IMR-90 (cell line): Measurements from ENCODE around the gene LRP1B. TPM values are rescaled to one million over a fixed set of nuclear protein-coding genes. Genes with fewer than 3 reads are reported as not detected.

ENCODE experiments used
- ATAC-seq: fragments of 200-7000 bp; cut with Tn5 transposase; 2 replicates; pipeline ENCODE4 v1.9.1; 2020; ENCODE audit warnings: low read depth, mild to moderate bottlenecking, moderate library complexity
- BruUV-seq: library from RNA; stranded (reverse); fragments of 400-500 nt; replicated peaks from 2 replicates; lab custom pipeline; 2021; lab: Mats Ljungman, UMichigan
- CTCF ChIA-PET: fragments of 300-600 bp; formaldehyde crosslinking; extraction: SDS; loops from one replicate; lab custom pipeline; 2021; ENCODE audit warnings: antibody characterized with exemption; lab: Yijun Ruan, JAX
- POLR2A ChIA-PET: fragments of 300-600 bp; sonication (Branson Sonifier 250); formaldehyde crosslinking; loops from one replicate; lab custom pipeline; 2022; ENCODE audit warnings: antibody characterized with exemption; ENCODE audit not compliant: unreplicated experiment; lab: Charles Lee
- DNase-seq: peaks from one replicate; pipeline ENCODE4 v3.0.0; 2013
- H2AFZ ChIP-seq: replicated peaks from 2 replicates; pipeline ENCODE3; 2013; ENCODE audit warnings: low read length, mild to moderate bottlenecking; ENCODE audit not compliant: poor library complexity
- H2AK5ac ChIP-seq: 2 replicates; pipeline ENCODE4 v1.6.1; 2013; ENCODE audit warnings: low read depth, low read length, inconsistent platforms
- H2AK9ac ChIP-seq: replicated peaks from 2 replicates; pipeline ENCODE3; 2013; ENCODE audit warnings: mild to moderate bottlenecking, low read depth, low read length, moderate library complexity; ENCODE audit not compliant: poor library complexity
- H2BK120ac ChIP-seq: 2 replicates; pipeline ENCODE4 v1.6.1; 2013; ENCODE audit warnings: low read depth, low read length, inconsistent platforms
- H2BK15ac ChIP-seq: 3 replicates; pipeline ENCODE4 v1.6.1; 2013; ENCODE audit warnings: low read depth, low read length, inconsistent platforms
- H2BK20ac ChIP-seq: 2 replicates; pipeline ENCODE4 v1.6.1; 2013; ENCODE audit warnings: low read depth, mild to moderate bottlenecking, inconsistent platforms, low read length, moderate library complexity
- H2BK5ac ChIP-seq: 2 replicates; pipeline ENCODE4 v1.6.1; 2013; ENCODE audit warnings: mild to moderate bottlenecking, low read depth, low read length, inconsistent platforms; ENCODE audit not compliant: poor library complexity, severe bottlenecking
- H3K14ac ChIP-seq: replicated peaks from 2 replicates; pipeline ENCODE4 v1.6.1; 2013; ENCODE audit warnings: low read depth, low read length, inconsistent platforms
- H3K18ac ChIP-seq: 2 replicates; pipeline ENCODE4 v1.6.1; 2013; ENCODE audit warnings: low read depth, low read length, control low read depth
- H3K23ac ChIP-seq: 2 replicates; pipeline ENCODE4 v1.6.1; 2013; ENCODE audit warnings: low read depth, low read length, inconsistent platforms
- H3K27ac ChIP-seq: 2 replicates; pipeline ENCODE4 v1.5.1; 2013; ENCODE audit warnings: mild to moderate bottlenecking, control low read depth, low read length; ENCODE audit not compliant: insufficient read depth
- H3K27me3 ChIP-seq: 2 replicates; pipeline ENCODE4 v1.6.1; 2013; ENCODE audit warnings: low read length; ENCODE audit not compliant: control insufficient read depth, insufficient read depth
- H3K36me3 ChIP-seq: 2 replicates; pipeline ENCODE4 v1.6.1; 2013; ENCODE audit warnings: low read length, mixed read lengths; ENCODE audit not compliant: control insufficient read depth, insufficient read depth
- H3K4ac ChIP-seq: 2 replicates; pipeline ENCODE4 v1.6.1; 2013; ENCODE audit warnings: low read depth, low read length, inconsistent platforms
- H3K4me1 ChIP-seq: 2 replicates; pipeline ENCODE4 v1.6.1; 2013; ENCODE audit warnings: low read length, mixed read lengths; ENCODE audit not compliant: control insufficient read depth, insufficient read depth
- H3K4me2 ChIP-seq: 2 replicates; pipeline ENCODE4 v1.6.1; 2013; ENCODE audit warnings: low read depth, mild to moderate bottlenecking, control low read depth, low read length, moderate library complexity
- H3K4me3 ChIP-seq: 2 replicates; pipeline ENCODE4 v1.5.1; 2013; ENCODE audit warnings: low read depth, mild to moderate bottlenecking, control low read depth, low read length, moderate library complexity; ENCODE audit not compliant: insufficient read depth
- H3K56ac ChIP-seq: 2 replicates; pipeline ENCODE4 v1.6.1; 2013; ENCODE audit warnings: low read length, inconsistent platforms; ENCODE audit not compliant: insufficient read depth; ENCODE audit errors: extremely low read depth
- H3K79me1 ChIP-seq, 2 experiments: 2 replicates each; pipeline ENCODE4 v1.6.1; 2013; ENCODE audit warnings: low read length in 2 of 2, inconsistent platforms in 1 of 2, low read depth in 1 of 2
- H3K9ac ChIP-seq: 2 replicates; pipeline ENCODE4 v1.6.1; 2013; ENCODE audit warnings: low read depth, low read length, control low read depth
- H3K9me1 ChIP-seq: 2 replicates; pipeline ENCODE4 v1.6.1; 2013; ENCODE audit warnings: low read length, inconsistent platforms; ENCODE audit not compliant: insufficient read depth
- H3K9me3 ChIP-seq: 2 replicates; pipeline ENCODE4 v1.6.1; 2013; ENCODE audit warnings: low read length; ENCODE audit not compliant: control insufficient read depth, insufficient read depth
- H4K20me1 ChIP-seq: 2 replicates; pipeline ENCODE4 v1.6.1; 2013; ENCODE audit warnings: low read length, inconsistent platforms; ENCODE audit not compliant: insufficient read depth
- H4K5ac ChIP-seq: 2 replicates; pipeline ENCODE4 v1.6.1; 2013; ENCODE audit warnings: mild to moderate bottlenecking, low read depth, low read length, control low read depth
- H4K8ac ChIP-seq, 2 experiments: 2 replicates each; pipeline ENCODE4 v1.6.1; 2013; ENCODE audit warnings: low read depth in 2 of 2, low read length in 2 of 2, control low read depth in 1 of 2, inconsistent platforms in 1 of 2
- H4K91ac ChIP-seq: 2 replicates; pipeline ENCODE4 v1.6.1; 2013; ENCODE audit warnings: low read depth, low read length, inconsistent platforms; ENCODE audit not compliant: insufficient read depth
- CHD1 ChIP-seq: IDR thresholded peaks from 2 replicates; pipeline ENCODE4 v1.6.1; 2012; ENCODE audit warnings: low read depth, low read length, improper control_type of control experiment
- MAZ ChIP-seq: IDR thresholded peaks from 2 replicates; pipeline ENCODE4 v1.6.1; 2012; ENCODE audit warnings: low read depth, mild to moderate bottlenecking, low read length, improper control_type of control experiment, moderate library complexity, borderline replicate concordance
- MXI1 ChIP-seq: IDR thresholded peaks from 2 replicates; pipeline ENCODE4 v1.6.1; 2012; ENCODE audit warnings: low read depth, mild to moderate bottlenecking, low read length, moderate library complexity, borderline replicate concordance
- NFE2L2 ChIP-seq: fragments of 150-350 bp; IDR thresholded peaks from 2 replicates; pipeline ENCODE4 v1.6.1; 2016; ENCODE audit warnings: low read depth, mild to moderate bottlenecking, low read length
- POLR2A ChIP-seq: IDR thresholded peaks from 2 replicates; pipeline ENCODE4 v1.6.1; 2012; ENCODE audit warnings: mild to moderate bottlenecking, low read depth, low read length
- RAD21 ChIP-seq: IDR thresholded peaks from 2 replicates; pipeline ENCODE4 v1.6.1; 2012; ENCODE audit warnings: low read length, improper control_type of control experiment
- RCOR1 ChIP-seq: IDR thresholded peaks from 2 replicates; pipeline ENCODE4 v1.6.1; 2012; ENCODE audit warnings: mild to moderate bottlenecking, low read length, improper control_type of control experiment; ENCODE audit not compliant: insufficient replicate concordance
- SMC3 ChIP-seq: fragments of 150-350 bp; IDR thresholded peaks from 2 replicates; pipeline ENCODE4 v1.6.1; 2016; ENCODE audit warnings: low read depth, mild to moderate bottlenecking, antibody characterized with exemption, low read length, moderate library complexity
- WGBS, 2 experiments: methylation state at CpG; one replicate each; pipeline versions ENCODE4 v1.1.5 to v1.1.7; 2013; ENCODE audit warnings: missing lambda C conversion rate in 2 of 2; ENCODE audit not compliant: insufficient read length in 1 of 2; ENCODE audit errors: extremely low coverage in 2 of 2; 5-methylcytosine and 5-hydroxymethylcytosine counted together
- dilution Hi-C: fragments of 300-500 bp; cut with HindIII; formaldehyde crosslinking; loops from one replicate; pipeline ENCODE4 v1.14.3; 2018; ENCODE audit warnings: low sequenced_read_pairs; ENCODE audit not compliant: unreplicated experiment
- in situ Hi-C: fragments of 300-500 bp; cut with MboI; formaldehyde crosslinking; loops from 3 replicates; pipeline ENCODE4 v1.14.3; 2019; ENCODE audit warnings: low sequenced_read_pairs, inconsistent platforms, mixed read lengths
- intact Hi-C: fragments of 100-400 bp; cut with micrococcal nuclease; formaldehyde crosslinking; loops from 2 replicates; pipeline ENCODE4 v1.10.0; 2022
- polyA plus RNA-seq, 3 experiments: library from polyadenylated mRNA; depleted of rRNA; stranded (reverse); fragments of >200 nt; gene quantifications; 2 replicates each; pipeline ENCODE4 v1.2.3, GENCODE V29; 2012; ENCODE audit warnings: low replicate concordance in 1 of 3
- total RNA-seq: library from RNA; depleted of rRNA; stranded (reverse); fragments of >200 nt; gene quantifications from 2 replicates; pipeline ENCODE4 v1.2.3, GENCODE V29; 2012
- TF ChIP-seq, protein P1 (sequence below): fragments of 150-350 bp; IDR thresholded peaks from 2 replicates; pipeline ENCODE4 v1.6.1; 2017; ENCODE audit warnings: mild to moderate bottlenecking, antibody characterized with exemption, low read length, low read depth
- TF ChIP-seq, protein P2 (sequence below): conservative IDR thresholded peaks from 2 replicates; pipeline ENCODE4 v1.5.1; 2012; ENCODE audit warnings: mild to moderate bottlenecking, low read depth, low read length, improper control_type of control experiment
- TF ChIP-seq, protein P3 (sequence below): fragments of 150-350 bp; IDR thresholded peaks from 2 replicates; pipeline ENCODE4 v1.6.1; 2016; ENCODE audit warnings: low read depth, mild to moderate bottlenecking, low read length, moderate library complexity, borderline replicate concordance

The LRP1B gene
- total and polyA plus RNA-seq, 2 of the 4 experiments (the other 2 are of a cell fraction) = under 0.01 to 0.02 TPM

DNA sequence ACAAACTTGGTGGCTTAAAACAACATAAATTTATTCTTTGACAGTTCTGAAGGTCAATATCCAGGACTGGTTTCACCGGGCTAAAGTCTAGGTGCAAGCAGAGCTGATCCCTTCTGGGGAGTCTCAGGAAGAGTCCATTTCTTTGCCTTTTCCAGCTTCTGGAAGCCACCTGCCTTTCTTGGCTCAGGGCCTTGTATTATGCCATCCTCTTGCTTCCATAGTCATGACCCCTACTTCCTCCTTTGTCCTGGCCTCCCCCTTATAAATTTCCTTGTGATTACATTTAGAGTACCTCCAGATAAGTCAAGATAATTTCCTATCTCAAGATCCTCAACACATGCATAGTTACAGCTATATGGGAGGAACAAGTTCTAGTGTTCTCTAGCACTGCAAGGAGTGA is 1089.5 kb downstream of the LRP1B start:
- no peak overlapping the region for H3K9ac ChIP-seq
- H3K4me1 ChIP-seq = peaks cover 2% of the 10 kb centered on the region; the same call in 1 of the 2 replicates
- ATAC-seq (no peak), DNase-seq (peak; percentile 36)
- POLR2A ChIA-PET = no interaction called here
- no peak overlapping the region for H3K18ac ChIP-seq
- H3K4ac ChIP-seq = no peak overlapping the region
- no peak overlapping the region for H2AK5ac ChIP-seq
- no peak overlapping the region for H2AFZ ChIP-seq
- no peaks in the 10 kb centered on the region for H4K20me1 ChIP-seq
- no peak overlapping the region for H2BK20ac ChIP-seq
- no peaks in the 10 kb centered on the region for H3K9me1 ChIP-seq
- no peak overlapping the region for H3K23ac ChIP-seq
- no peaks in the 10 kb centered on the region for H3K79me1 ChIP-seq
- H3K56ac ChIP-seq = no peak overlapping the region
- H3K4me3 ChIP-seq = no peak overlapping the region
- intact Hi-C loops = no loop called here
- no peak overlapping the region for H2BK120ac ChIP-seq
- no peak overlapping the region for H2AK9ac ChIP-seq
- H2BK5ac ChIP-seq = no peak overlapping the region
- no peak overlapping the region for H2BK15ac ChIP-seq
- no peak overlapping the region for H4K5ac ChIP-seq
- TF ChIP-seq NFE2L2 (no peak), RCOR1 (no peak), SMC3 (no peak), POLR2A (no peak), RAD21 (no peak), CHD1 (no peak), MXI1 (no peak), MAZ (no peak)
- TF ChIP-seq, protein P1, sequence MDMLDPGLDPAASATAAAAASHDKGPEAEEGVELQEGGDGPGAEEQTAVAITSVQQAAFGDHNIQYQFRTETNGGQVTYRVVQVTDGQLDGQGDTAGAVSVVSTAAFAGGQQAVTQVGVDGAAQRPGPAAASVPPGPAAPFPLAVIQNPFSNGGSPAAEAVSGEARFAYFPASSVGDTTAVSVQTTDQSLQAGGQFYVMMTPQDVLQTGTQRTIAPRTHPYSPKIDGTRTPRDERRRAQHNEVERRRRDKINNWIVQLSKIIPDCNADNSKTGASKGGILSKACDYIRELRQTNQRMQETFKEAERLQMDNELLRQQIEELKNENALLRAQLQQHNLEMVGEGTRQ = no peak
- TF ChIP-seq, protein P2, sequence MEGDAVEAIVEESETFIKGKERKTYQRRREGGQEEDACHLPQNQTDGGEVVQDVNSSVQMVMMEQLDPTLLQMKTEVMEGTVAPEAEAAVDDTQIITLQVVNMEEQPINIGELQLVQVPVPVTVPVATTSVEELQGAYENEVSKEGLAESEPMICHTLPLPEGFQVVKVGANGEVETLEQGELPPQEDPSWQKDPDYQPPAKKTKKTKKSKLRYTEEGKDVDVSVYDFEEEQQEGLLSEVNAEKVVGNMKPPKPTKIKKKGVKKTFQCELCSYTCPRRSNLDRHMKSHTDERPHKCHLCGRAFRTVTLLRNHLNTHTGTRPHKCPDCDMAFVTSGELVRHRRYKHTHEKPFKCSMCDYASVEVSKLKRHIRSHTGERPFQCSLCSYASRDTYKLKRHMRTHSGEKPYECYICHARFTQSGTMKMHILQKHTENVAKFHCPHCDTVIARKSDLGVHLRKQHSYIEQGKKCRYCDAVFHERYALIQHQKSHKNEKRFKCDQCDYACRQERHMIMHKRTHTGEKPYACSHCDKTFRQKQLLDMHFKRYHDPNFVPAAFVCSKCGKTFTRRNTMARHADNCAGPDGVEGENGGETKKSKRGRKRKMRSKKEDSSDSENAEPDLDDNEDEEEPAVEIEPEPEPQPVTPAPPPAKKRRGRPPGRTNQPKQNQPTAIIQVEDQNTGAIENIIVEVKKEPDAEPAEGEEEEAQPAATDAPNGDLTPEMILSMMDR = no peak
- TF ChIP-seq, protein P3, sequence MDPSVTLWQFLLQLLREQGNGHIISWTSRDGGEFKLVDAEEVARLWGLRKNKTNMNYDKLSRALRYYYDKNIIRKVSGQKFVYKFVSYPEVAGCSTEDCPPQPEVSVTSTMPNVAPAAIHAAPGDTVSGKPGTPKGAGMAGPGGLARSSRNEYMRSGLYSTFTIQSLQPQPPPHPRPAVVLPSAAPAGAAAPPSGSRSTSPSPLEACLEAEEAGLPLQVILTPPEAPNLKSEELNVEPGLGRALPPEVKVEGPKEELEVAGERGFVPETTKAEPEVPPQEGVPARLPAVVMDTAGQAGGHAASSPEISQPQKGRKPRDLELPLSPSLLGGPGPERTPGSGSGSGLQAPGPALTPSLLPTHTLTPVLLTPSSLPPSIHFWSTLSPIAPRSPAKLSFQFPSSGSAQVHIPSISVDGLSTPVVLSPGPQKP = no peak
- 86% methylated on average over 1 of the region's 1 CpG; no CpG with 5 or more reads in 1 of the 2 experiments for WGBS, 2 experiments
- H3K27me3 ChIP-seq = no peaks in the 10 kb centered on the region
- no peak overlapping the region for H4K91ac ChIP-seq
- H3K36me3 ChIP-seq = no peaks in the 10 kb centered on the region
- no peak overlapping the region for H3K27ac ChIP-seq
- no peak overlapping the region for H3K14ac ChIP-seq
- no peak overlapping the region for H3K4me2 ChIP-seq
- in situ Hi-C loops = no loop called here
- no peak overlapping the region for H4K8ac ChIP-seq
- CTCF ChIA-PET = no interaction called here
- dilution Hi-C loops = no loop called here
- BruUV-seq = no TSS peak
- no peaks in the 10 kb centered on the region for H3K9me3 ChIP-seq
